Stimulated activated CD8-positive, alpha-beta memory T cell treated with anti-CD3 and anti-CD28 coated beads, Interleukin-7, amount 100 ng/mL, for 24 hours (primary cell): ENCODE results near the gene IL17RC.

Experiments used
- DNase-seq: peaks from one replicate; pipeline ENCODE4 v3.0.0-alpha.2; 2020; ENCODE audit warnings: low read depth

Gene IL17RC

GRCh38 chr3:9946112-9947024 is 29.5 kb downstream of the IL17RC start:
- peak; percentile 49 for DNase-seq

GRCh38 chr3:9947025-9947995 is 30.4 kb downstream of the IL17RC start:
- no peak for DNase-seq

GRCh38 chr3:9948586-9948985 is 31.7 kb downstream of the IL17RC start:
- no peak for DNase-seq

GRCh38 chr3:9949115-9949514 is 32.2 kb downstream of the IL17RC start:
- DNase-seq, result no peak

- no peak for DNase-seq
Observed at GRCh38 chr3:9949626-9950025, 32.7 kb downstream of the IL17RC start.

- no peak for DNase-seq
Observed at GRCh38 chr3:9951126-9951525, 34.2 kb downstream of the IL17RC start.

- no peak for DNase-seq
Observed at GRCh38 chr3:9951598-9951961, 34.7 kb downstream of the IL17RC start.

- no peak for DNase-seq
Observed at GRCh38 chr3:9951962-9952805, 35.3 kb downstream of the IL17RC start, which contains the start of gene PRRT3. Gene PRRT3 (minus strand): TSS chr3:9952408. CDS start chr3:9950115, 2,293 bp downstream.

- DNase-seq, result no peak
Observed at GRCh38 chr3:9955067-9955502, 38.2 kb downstream of the IL17RC start.

GRCh38 chr3:9955611-9956352 is 38.9 kb downstream of the IL17RC start:
- no peak for DNase-seq

GRCh38 chr3:9957214-9957613 is 40.3 kb downstream of the IL17RC start:
- no peak for DNase-seq

GRCh38 chr3:9965200-9965875 is 48.4 kb downstream of the IL17RC start:
- DNase-seq, result no peak

GRCh38 chr3:9966841-9967240 is 49.9 kb downstream of the IL17RC start:
- DNase-seq, result no peak

GRCh38 chr3:9969632-9970019 is 52.7 kb downstream of the IL17RC start:
- DNase-seq, result no peak

- DNase-seq, result no peak
Observed at GRCh38 chr3:9970020-9970652, 53.2 kb downstream of the IL17RC start.

- no peak for DNase-seq
Observed at GRCh38 chr3:9976721-9977709, 60.1 kb downstream of the IL17RC start.

- DNase-seq, result no peak
Observed at GRCh38 chr3:9978710-9979305, 61.9 kb downstream of the IL17RC start.

GRCh38 chr3:9980251-9980650 is 63.4 kb downstream of the IL17RC start:
- no peak for DNase-seq
